Endothelial cell of umbilical vein (primary cell): ENCODE measurements around the gene DENND4A. TPM values are rescaled to one million over a fixed set of nuclear protein-coding genes. Genes with fewer than 3 reads are reported as not detected.

Experiments
- BruUV-seq: library from RNA; stranded (reverse); fragments of 400-500 nt; replicated peaks from 2 replicates; lab custom pipeline; 2021; lab: Mats Ljungman, UMichigan
- CTCF ChIA-PET: fragments of 300-600, 350-600 bp; sonication (Branson Sonifier 250); formaldehyde crosslinking; loops from one replicate; lab custom pipeline; 2021; ENCODE audit warnings: antibody characterized with exemption, inconsistent platforms; lab: Charles Lee
- POLR2A ChIA-PET: fragments of 300-600, 350-600 bp; sonication (Branson Sonifier 250); formaldehyde crosslinking; loops from one replicate; lab custom pipeline; 2021; ENCODE audit warnings: antibody characterized with exemption, inconsistent platforms; lab: Charles Lee
- DNase-seq: peaks from one replicate; pipeline ENCODE4 v3.0.0-alpha.2; 2011; ENCODE audit warnings: low read depth, low spot score
- FAIRE-seq: peaks from 2 replicates; lab custom pipeline; 2011; peaks lifted over from hg19 to GRCh38; lab: Jason Lieb, UNC
- H2AFZ ChIP-seq: 2 replicates; pipeline ENCODE4 v1.6.0; 2012; ENCODE audit warnings: low read depth, low read length, control low read depth, inconsistent platforms
- H3K27ac ChIP-seq: 2 replicates; pipeline ENCODE4 v1.5.1; 2011; ENCODE audit warnings: low read depth, mild to moderate bottlenecking, control low read depth, low read length, moderate library complexity; ENCODE audit not compliant: insufficient read depth
- H3K27me3 ChIP-seq, 2 experiments: 2 replicates each; pipeline versions ENCODE4 v1.6.0 to v1.6.1; 2011; ENCODE audit warnings: low read length in 2 of 2, mixed read lengths in 1 of 2; ENCODE audit not compliant: control insufficient read depth in 2 of 2, insufficient read depth in 2 of 2
- H3K36me3 ChIP-seq, 2 experiments: 2 replicates in 1 of 2; 3 replicates in 1 of 2; pipeline ENCODE4 v1.5.1; 2011; ENCODE audit warnings: low read length in 2 of 2, mild to moderate bottlenecking in 1 of 2, moderate library complexity in 1 of 2; ENCODE audit not compliant: control insufficient read depth in 2 of 2, insufficient read depth in 2 of 2; ENCODE audit errors: extremely low read depth in 1 of 2
- H3K4me1 ChIP-seq: 3 replicates; pipeline ENCODE4 v1.5.1; 2011; ENCODE audit warnings: mild to moderate bottlenecking, low read length; ENCODE audit not compliant: control insufficient read depth, insufficient read depth; ENCODE audit errors: extremely low read depth
- H3K4me2 ChIP-seq: 2 replicates; pipeline ENCODE4 v1.6.1; 2011; ENCODE audit warnings: low read length, control low read depth, mixed read lengths; ENCODE audit not compliant: insufficient read depth
- H3K4me3 ChIP-seq, 3 experiments: fragments of 200-600 bp in 1 of 3; sonication (generic), shearing (Covaris generic) in 1 of 3; replicated peaks in 1 of 3; 2 replicates each; pipeline ENCODE4 v1.5.1; 2011 to 2016; ENCODE audit warnings: control low read depth in 3 of 3, low read length in 3 of 3, mild to moderate bottlenecking in 2 of 3, inconsistent platforms in 1 of 3, low read depth in 1 of 3, moderate library complexity in 1 of 3; ENCODE audit not compliant: insufficient read depth in 1 of 3
- H3K79me2 ChIP-seq: 2 replicates; pipeline ENCODE4 v1.6.0; 2012; ENCODE audit warnings: low read length, inconsistent platforms; ENCODE audit not compliant: control insufficient read depth, insufficient read depth
- H3K9ac ChIP-seq: replicated peaks from 2 replicates; pipeline ENCODE3; 2011; ENCODE audit warnings: low read length, control low read depth; ENCODE audit not compliant: insufficient read depth; ENCODE audit errors: extremely low read depth
- H3K9me1 ChIP-seq: replicated peaks from 3 replicates; pipeline ENCODE4 v1.6.0; 2011; ENCODE audit warnings: mild to moderate bottlenecking, low read length; ENCODE audit not compliant: control insufficient read depth, insufficient read depth; ENCODE audit errors: extremely low read depth
- H3K9me3 ChIP-seq: replicated peaks from 2 replicates; pipeline ENCODE4 v1.5.1; 2012; ENCODE audit warnings: low read length, inconsistent platforms; ENCODE audit not compliant: control insufficient read depth, insufficient read depth
- H4K20me1 ChIP-seq: replicated peaks from 2 replicates; pipeline ENCODE3; 2011; ENCODE audit warnings: mild to moderate bottlenecking, low read length; ENCODE audit not compliant: control insufficient read depth, insufficient read depth; ENCODE audit errors: extremely low read depth
- CTCF ChIP-seq, 2 donors: IDR thresholded peaks; 1 replicate in 1 of 2; 2 replicates in 1 of 2; pipeline ENCODE4 v1.5.1; 2011; ENCODE audit warnings: low read length in 2 of 2, mild to moderate bottlenecking in 2 of 2, moderate library complexity in 2 of 2, control low read depth in 1 of 2, inconsistent platforms in 1 of 2, low read depth in 1 of 2; ENCODE audit not compliant: insufficient read depth in 1 of 2; ENCODE audit errors: extremely low read depth in 1 of 2
- EZH2 ChIP-seq: IDR thresholded peaks from 2 replicates; pipeline ENCODE4 v1.6.1; 2012; ENCODE audit warnings: borderline replicate concordance, low read depth, mild to moderate bottlenecking, moderate library complexity, low read length, inconsistent platforms; ENCODE audit not compliant: severe bottlenecking
- FOS ChIP-seq: IDR thresholded peaks from 2 replicates; pipeline ENCODE4 v1.6.1; 2011; ENCODE audit warnings: mild to moderate bottlenecking, low read length, moderate library complexity, borderline replicate concordance; ENCODE audit not compliant: insufficient read depth
- JUN ChIP-seq: IDR thresholded peaks from 2 replicates; pipeline ENCODE4 v1.6.1; 2011; ENCODE audit warnings: borderline replicate concordance, low read depth; ENCODE audit not compliant: insufficient read length, insufficient read depth
- MAX ChIP-seq: IDR thresholded peaks from 2 replicates; pipeline ENCODE4 v1.6.1; 2011; ENCODE audit not compliant: insufficient read depth, insufficient read length
- MYC ChIP-seq: IDR thresholded peaks from one replicate; pipeline ENCODE4 v1.6.1; 2011; ENCODE audit warnings: mild to moderate bottlenecking, low read depth, low read length
- POLR2AphosphoS5 ChIP-seq: IDR thresholded peaks from 2 replicates; pipeline ENCODE4 v1.6.1; 2012; ENCODE audit warnings: low read depth, mild to moderate bottlenecking, control low read depth, low read length, moderate library complexity; ENCODE audit not compliant: insufficient read depth
- dilution Hi-C: fragments of 300-500 bp; cut with MboI; formaldehyde crosslinking; loops from one replicate; pipeline ENCODE4 v1.15.0; 2019; ENCODE audit warnings: low sequenced_read_pairs; ENCODE audit not compliant: extremely low pct_ligation_motif_present
- intact Hi-C: fragments of 100-400 bp; cut with micrococcal nuclease; formaldehyde crosslinking; loops from one replicate; pipeline ENCODE4 v1.10.0; 2022
- polyA plus RNA-seq, 4 experiments: library from polyadenylated mRNA; depleted of rRNA in 3 of 4; stranded (reverse) in 3 of 4; unstranded in 1 of 4; fragments of >200 nt; gene quantifications; 2 replicates each; pipeline versions ENCODE4 v1.2.1 to v1.2.3, GENCODE V29; 2011 to 2012; ENCODE audit warnings: missing spikeins in 1 of 4
- total RNA-seq: library from RNA; stranded (reverse); gene quantifications from 2 replicates; pipeline ENCODE4 v1.2.3, GENCODE V29; 2021

DENND4A gene
- total and polyA plus RNA-seq, 2 donors (not counting 3 experiments of a cell fraction or from before 2014, with no cell fraction given): 5.7 to 22.2 TPM

- H3K9me3 ChIP-seq: no peaks in the 10 kb centered on the region
- H2AFZ ChIP-seq: peak overlapping the region; percentile 3
- H3K4me2 ChIP-seq: peak overlapping the region; percentile 81
- peak overlapping the region; percentile 73 for H3K9ac ChIP-seq
- H3K4me3 ChIP-seq: peak overlapping the region in 1 of 3 experiments; percentile 20
- H3K79me2 ChIP-seq: no peaks in the 10 kb centered on the region
- dilution Hi-C loops: no loop called here
- H3K4me1 ChIP-seq: peaks cover 31% of the 10 kb centered on the region
- DNase-seq (peak; percentile 99), FAIRE-seq (peak; percentile 97)
- POLR2A ChIA-PET: interaction anchor here (1.0 to 1.4 kb wide), 4 partner anchors 8 to 41 kb away, joined by 4 to 9 read pairs (median 5); partner anchors contain the start of genes DENND4A and RAB11A
- no peaks in the 10 kb centered on the region for H3K36me3 ChIP-seq
- TSS peak; percentile 25 for BruUV-seq
- no peaks in the 10 kb centered on the region for H4K20me1 ChIP-seq
- TF ChIP-seq JUN (peak; percentile 52), CTCF (IDR thresholded peaks at IDR 0.05; ENCODE audit: extremely low read depth in 1 of 2, insufficient read depth in 1 of 2, low read depth in 1 of 2, low read length in 2 of 2) (peak; percentile 15 to 26), POLR2AphosphoS5 (peak; percentile 73), MYC (no peak), FOS (peak; percentile 75), MAX (no peak), EZH2 (no peak)
- H3K27ac ChIP-seq: peak overlapping the region; percentile 63
- CTCF ChIA-PET: interaction anchor here (0.7 to 2.5 kb wide), 23 partner anchors 9 to 666 kb away, joined by 3 to 26 read pairs (median 4); partner anchors contain the start of genes DENND4A and RAB11A
- H3K9me1 ChIP-seq: no peaks in the 10 kb centered on the region
- intact Hi-C loops: loop anchor here (1.0 to 2.0 kb wide), 5 partner anchors 9 to 40 kb away; partner anchors contain the start of genes DENND4A and RAB11A
- H3K27me3 ChIP-seq: no peaks in the 10 kb centered on the region
Measured at GRCh38 chr15:65832549-65833364, 40.7 kb upstream of the DENND4A start.
